Brain microvascular endothelial cell (primary cell): Measurements from ENCODE around the gene SPOCD1.

ENCODE experiments used
- DNase-seq: peaks from one replicate; pipeline ENCODE4 v3.0.0-alpha.2; 2020
- H3K27ac ChIP-seq: fragments of 250-450 bp; sonication (Bioruptor Pico); 2 replicates; pipeline ENCODE4 v1.5.1; 2020; ENCODE audit warnings: mild to moderate bottlenecking, moderate library complexity
- H3K27me3 ChIP-seq: fragments of 250-450 bp; sonication (Bioruptor Pico); replicated peaks from 2 replicates; pipeline ENCODE4 v1.5.1; 2020; ENCODE audit warnings: mild to moderate bottlenecking
- H3K36me3 ChIP-seq: fragments of 250-450 bp; sonication (Bioruptor Pico); replicated peaks from 2 replicates; pipeline ENCODE4 v1.5.1; 2020; ENCODE audit warnings: mild to moderate bottlenecking
- H3K4me3 ChIP-seq: 2 replicates; pipeline ENCODE4 v1.5.1; 2011; ENCODE audit warnings: low read depth, mild to moderate bottlenecking, control low read depth, low read length, moderate library complexity
- CTCF ChIP-seq: IDR thresholded peaks from 2 replicates; pipeline ENCODE4 v1.5.1; 2011; ENCODE audit warnings: low read depth, mild to moderate bottlenecking, moderate library complexity, low read length, control low read depth, inconsistent platforms; ENCODE audit errors: missing control alignments
- in situ Hi-C: cut with HindIII; loops from 2 replicates; pipeline ENCODE4 v1.10.0; 2017; ENCODE audit warnings: low sequenced_read_pairs, low pct_ligation_motif_present

The SPOCD1 gene

GRCh38 chr1:31785020-31785946, 30.5 kb downstream of the SPOCD1 start:
- TF ChIP-seq CTCF = no peak
- in situ Hi-C loops = no loop called here
- no peak overlapping the region for H3K4me3 ChIP-seq
- H3K36me3 ChIP-seq = no peaks in the 10 kb centered on the region
- DNase-seq = no peak
- no peak overlapping the region for H3K27ac ChIP-seq
- H3K27me3 ChIP-seq = no peaks in the 10 kb centered on the region

GRCh38 chr1:31784356-31785019, 31.3 kb downstream of the SPOCD1 start:
- Histone ChIP-seq H3K36me3 (no peaks in the 10 kb centered on the region), H3K27ac (no peak overlapping the region), H3K27me3 (no peaks in the 10 kb centered on the region), H3K4me3 (no peak overlapping the region)
- no peak for DNase-seq
- in situ Hi-C loops = no loop called here
- no peak for TF ChIP-seq CTCF

- Histone ChIP-seq H3K36me3 (no peaks in the 10 kb centered on the region), H3K4me3 (no peak overlapping the region), H3K27me3 (no peaks in the 10 kb centered on the region), H3K27ac (no peak overlapping the region)
- DNase-seq = no peak
- in situ Hi-C loops = no loop called here
- no peak for TF ChIP-seq CTCF
Observed at GRCh38 chr1:31783846-31784245, 32.0 kb downstream of the SPOCD1 start.

GRCh38 chr1:31782421-31783410, 33.1 kb downstream of the SPOCD1 start:
- H3K27ac ChIP-seq = no peak overlapping the region
- in situ Hi-C loops = no loop called here
- TF ChIP-seq CTCF = no peak
- no peak for DNase-seq
- H3K4me3 ChIP-seq = no peak overlapping the region
- H3K36me3 ChIP-seq = no peaks in the 10 kb centered on the region
- H3K27me3 ChIP-seq = no peaks in the 10 kb centered on the region

GRCh38 chr1:31781756-31782371, 34.0 kb downstream of the SPOCD1 start:
- DNase-seq = no peak
- Histone ChIP-seq H3K27ac (no peak overlapping the region), H3K4me3 (no peak overlapping the region), H3K27me3 (no peaks in the 10 kb centered on the region), H3K36me3 (no peaks in the 10 kb centered on the region)
- no peak for TF ChIP-seq CTCF
- in situ Hi-C loops = no loop called here
